Subcutaneous abdominal adipose tissue (tissue), 5 donors: ENCODE results near the gene ADSL.

Source experiments
- H3K27ac ChIP-seq: one replicate; pipeline ENCODE4 v1.7.0; 2013; ENCODE audit warnings: low read depth, mild to moderate bottlenecking, inconsistent platforms, low read length, moderate library complexity
- H3K27me3 ChIP-seq, 5 donors: one replicate each; pipeline ENCODE4 v1.7.0; 2013; ENCODE audit warnings: low read length in 5 of 5, inconsistent platforms in 1 of 5; ENCODE audit not compliant: control insufficient read depth in 5 of 5, insufficient read depth in 4 of 5
- H3K36me3 ChIP-seq, 5 donors: one replicate each; pipeline ENCODE4 v1.7.0; 2013; ENCODE audit warnings: low read length in 5 of 5; ENCODE audit not compliant: control insufficient read depth in 5 of 5, insufficient read depth in 5 of 5
- H3K4me1 ChIP-seq, 5 donors: one replicate each; pipeline ENCODE4 v1.7.0; 2013; ENCODE audit warnings: low read length in 5 of 5, mild to moderate bottlenecking in 3 of 5, moderate library complexity in 1 of 5; ENCODE audit not compliant: control insufficient read depth in 5 of 5, insufficient read depth in 5 of 5
- H3K4me3 ChIP-seq, 5 donors: one replicate each; pipeline ENCODE4 v1.7.0; 2013; ENCODE audit warnings: low read length in 5 of 5, low read depth in 1 of 5
- H3K9ac ChIP-seq, 5 donors: one replicate each; pipeline ENCODE4 v1.7.0; 2013; ENCODE audit warnings: low read length in 5 of 5, mild to moderate bottlenecking in 4 of 5, moderate library complexity in 3 of 5
- H3K9me3 ChIP-seq, 5 donors: one replicate each; pipeline ENCODE4 v1.7.0; 2013; ENCODE audit warnings: low read length in 5 of 5; ENCODE audit not compliant: control insufficient read depth in 5 of 5
- donor health status: healthy.
- donor health status: healthy.
- donor health status: healthy.
- donor health status: healthy.
- donor health status: healthy.

Gene ADSL

DNA sequence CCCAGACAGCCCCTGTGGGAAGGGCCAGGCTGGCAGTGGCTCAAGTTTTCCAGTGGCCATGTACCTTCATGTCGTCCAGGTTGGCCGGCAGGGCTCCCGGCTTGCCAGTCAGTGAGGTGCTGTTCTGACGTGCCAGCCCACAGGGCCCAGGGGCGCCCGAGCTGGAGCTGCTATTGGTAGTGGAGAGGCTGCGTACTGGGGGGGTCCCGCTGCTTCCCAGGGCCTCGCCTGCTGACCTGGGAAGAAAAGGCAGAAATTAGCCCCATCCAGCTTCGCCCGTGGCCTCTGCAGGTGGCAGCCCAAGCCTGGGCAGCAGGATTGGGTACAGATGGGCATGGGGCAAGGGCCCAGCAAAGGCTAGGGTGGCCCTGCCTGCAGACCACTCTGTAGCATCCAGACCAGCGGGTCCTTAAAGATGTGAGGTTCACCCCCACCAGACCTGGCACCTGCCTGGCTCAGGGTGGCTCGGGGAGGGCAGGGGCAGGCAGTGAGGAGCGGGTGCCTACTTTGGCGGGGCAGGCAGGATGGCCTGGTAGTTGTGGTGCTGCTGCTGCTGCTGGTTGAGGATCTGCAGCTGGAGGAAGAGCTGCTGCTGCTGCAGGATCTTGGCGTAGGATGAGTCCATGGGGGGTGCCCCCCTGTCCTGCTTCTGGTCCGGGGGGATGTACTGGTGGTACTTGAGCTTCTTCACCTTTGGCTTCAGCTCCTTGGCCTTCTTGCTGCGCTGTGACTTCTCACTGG, 74.2 kb downstream of the ADSL start:
- Histone ChIP-seq H3K27ac (no peak overlapping the region), H3K9me3 (no peaks in the 10 kb centered on the region), H3K9ac (no peak overlapping the region), H3K36me3 (peaks cover 0 to 95% (median 86%) of the 10 kb centered on the region in 5 donors), H3K4me3 (no peak overlapping the region), H3K4me1 (peaks cover 0 to 25% (median 3%) of the 10 kb centered on the region in 5 donors), H3K27me3 (no peaks in the 10 kb centered on the region)

GRCh38 chr22:40421082-40421350, 74.7 kb downstream of the ADSL start:
- peaks cover 0 to 25% (median 3%) of the 10 kb centered on the region in 5 donors for H3K4me1 ChIP-seq
- no peaks in the 10 kb centered on the region for H3K27me3 ChIP-seq
- H3K4me3 ChIP-seq: no peak overlapping the region
- H3K27ac ChIP-seq: no peak overlapping the region
- H3K36me3 ChIP-seq: peaks cover 0 to 98% (median 91%) of the 10 kb centered on the region in 5 donors
- H3K9me3 ChIP-seq: no peaks in the 10 kb centered on the region
- H3K9ac ChIP-seq: no peak overlapping the region

- Histone ChIP-seq H3K4me3 (no peak overlapping the region), H3K9me3 (no peaks in the 10 kb centered on the region), H3K9ac (no peak overlapping the region), H3K27me3 (no peaks in the 10 kb centered on the region), H3K27ac (no peak overlapping the region), H3K36me3 (peaks cover 0 to 95% (median 90%) of the 10 kb centered on the region in 5 donors), H3K4me1 (peaks cover 0 to 27% (median 3%) of the 10 kb centered on the region in 5 donors)
Observed at GRCh38 chr22:40421941-40422340, 75.6 kb downstream of the ADSL start.

DNA sequence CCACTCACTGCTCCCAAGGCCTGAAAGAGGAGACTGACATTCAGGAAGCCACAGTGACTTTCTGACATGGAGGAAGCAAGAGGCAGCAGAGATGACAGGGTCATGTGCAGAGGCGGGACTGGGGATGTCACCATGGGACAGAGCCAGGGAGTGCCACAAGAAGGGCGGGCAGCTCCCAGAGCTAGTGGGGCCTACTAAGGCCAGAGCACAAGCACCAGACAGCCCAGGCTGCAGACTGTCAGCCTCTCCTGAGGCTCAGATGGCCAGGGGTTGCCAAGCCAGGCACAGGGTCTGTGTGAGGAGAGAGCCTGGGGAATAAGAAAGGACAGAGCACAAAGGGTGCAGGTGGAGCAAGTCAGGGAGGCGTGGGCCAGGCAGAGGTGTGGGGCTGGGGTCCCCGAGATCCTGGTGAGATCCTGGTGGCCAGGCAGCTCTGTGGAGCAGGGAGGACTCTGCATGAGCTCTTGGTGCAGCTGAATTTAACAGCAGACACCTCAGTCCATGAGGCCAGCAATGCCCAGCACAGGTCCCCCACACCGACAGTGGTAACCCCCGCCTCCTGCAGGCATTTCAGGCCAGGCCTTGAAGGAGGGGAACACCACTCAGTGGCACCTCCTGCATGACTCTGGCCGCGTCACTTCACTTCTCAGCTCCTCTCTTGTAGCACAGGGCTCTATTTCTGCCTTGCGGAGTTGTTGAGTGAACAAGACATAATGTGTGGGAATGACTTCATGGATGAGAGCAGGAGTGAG, 76.4 kb downstream of the ADSL start:
- Histone ChIP-seq H3K4me3 (no peak overlapping the region), H3K9me3 (no peaks in the 10 kb centered on the region), H3K27ac (no peak overlapping the region), H3K36me3 (peaks cover 0 to 95% (median 89%) of the 10 kb centered on the region in 5 donors), H3K27me3 (no peaks in the 10 kb centered on the region), H3K4me1 (peaks cover 0 to 27% (median 3%) of the 10 kb centered on the region in 5 donors), H3K9ac (no peak overlapping the region)

GRCh38 chr22:40423310-40423688, 77.0 kb downstream of the ADSL start:
- Histone ChIP-seq H3K9me3 (no peaks in the 10 kb centered on the region), H3K36me3 (peaks cover 0 to 95% (median 89%) of the 10 kb centered on the region in 5 donors), H3K27me3 (no peaks in the 10 kb centered on the region), H3K27ac (no peak overlapping the region), H3K9ac (no peak overlapping the region), H3K4me1 (peaks cover 0 to 27% (median 3%) of the 10 kb centered on the region in 5 donors), H3K4me3 (no peak overlapping the region)

DNA sequence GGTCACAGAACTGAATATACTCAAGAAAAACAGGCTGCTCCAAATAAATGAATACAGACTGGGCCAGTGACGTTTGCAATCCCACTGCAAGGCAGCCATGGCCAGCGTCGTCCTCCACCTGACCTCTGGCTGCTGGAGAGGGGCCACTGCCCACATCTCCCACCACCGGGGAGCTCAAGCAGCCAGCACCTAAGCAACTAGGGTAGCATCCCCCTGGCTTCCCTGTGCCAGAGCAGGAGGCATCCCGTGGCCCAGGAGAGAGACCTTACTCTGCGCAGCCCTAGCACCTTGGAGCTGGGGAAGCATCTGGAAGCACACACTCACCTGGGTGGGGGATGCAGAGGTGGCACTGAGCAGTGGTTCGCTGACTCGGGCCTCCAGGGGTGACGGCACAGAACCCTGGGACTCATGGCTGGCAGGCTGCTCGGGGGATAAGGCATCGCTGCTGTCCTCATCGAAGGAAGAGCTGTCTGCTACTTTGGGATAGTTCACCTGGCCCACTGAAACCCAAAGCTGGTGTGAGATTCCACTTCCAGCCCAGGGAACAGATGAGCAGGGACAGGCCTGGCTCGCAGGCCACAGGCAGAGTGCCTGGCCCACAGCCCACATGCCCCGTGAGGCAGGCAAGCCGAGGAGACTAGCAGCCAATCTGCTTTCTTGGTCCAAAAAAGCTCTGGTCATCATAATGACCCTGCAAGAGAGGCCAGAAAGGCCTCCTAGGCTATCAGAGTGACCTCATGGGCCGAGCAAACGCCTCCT, 77.8 kb downstream of the ADSL start:
- Histone ChIP-seq H3K27ac (no peak overlapping the region), H3K9ac (no peak overlapping the region), H3K27me3 (no peaks in the 10 kb centered on the region)

DNA sequence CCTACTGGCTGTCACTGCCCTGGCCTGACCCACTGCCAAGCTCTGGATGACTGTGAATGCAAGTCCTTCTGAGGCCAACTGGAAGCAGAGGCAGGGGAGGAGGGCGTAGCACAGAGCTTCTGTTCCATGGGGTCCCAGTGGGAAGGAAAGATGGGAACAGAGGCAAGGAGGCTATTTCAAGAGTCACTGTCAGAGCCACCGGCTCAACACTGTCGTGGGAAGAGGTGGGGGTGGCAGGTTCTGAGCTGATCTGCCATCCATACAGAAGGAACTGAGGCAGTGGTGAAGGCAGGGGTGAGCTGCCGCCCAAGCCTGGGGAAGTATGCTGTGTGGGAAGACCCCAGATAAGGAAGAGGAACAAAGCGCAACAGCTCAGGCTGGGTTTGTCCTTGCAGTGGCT, 78.8 kb downstream of the ADSL start:
- no peak overlapping the region for H3K27ac ChIP-seq
- H3K9me3 ChIP-seq: no peaks in the 10 kb centered on the region
- H3K4me1 ChIP-seq: peaks cover 0 to 27% (median 3%) of the 10 kb centered on the region in 5 donors
- H3K27me3 ChIP-seq: no peaks in the 10 kb centered on the region
- H3K36me3 ChIP-seq: peaks cover 0 to 95% (median 91%) of the 10 kb centered on the region in 5 donors
- no peak overlapping the region for H3K9ac ChIP-seq
- no peak overlapping the region for H3K4me3 ChIP-seq

More for the DNA sequence above, 77.8 kb downstream of the ADSL start:
- peaks cover 0 to 95% (median 91%) of the 10 kb centered on the region in 5 donors for H3K36me3 ChIP-seq
- H3K4me1 ChIP-seq: peaks cover 0 to 27% (median 3%) of the 10 kb centered on the region in 5 donors
- H3K9me3 ChIP-seq: no peaks in the 10 kb centered on the region
- no peak overlapping the region for H3K4me3 ChIP-seq

- H3K4me1 ChIP-seq: peaks cover 0 to 27% (median 3%) of the 10 kb centered on the region in 5 donors
- no peak overlapping the region for H3K27ac ChIP-seq
Observed at GRCh38 chr22:40426594-40427333, 80.5 kb downstream of the ADSL start.

DNA sequence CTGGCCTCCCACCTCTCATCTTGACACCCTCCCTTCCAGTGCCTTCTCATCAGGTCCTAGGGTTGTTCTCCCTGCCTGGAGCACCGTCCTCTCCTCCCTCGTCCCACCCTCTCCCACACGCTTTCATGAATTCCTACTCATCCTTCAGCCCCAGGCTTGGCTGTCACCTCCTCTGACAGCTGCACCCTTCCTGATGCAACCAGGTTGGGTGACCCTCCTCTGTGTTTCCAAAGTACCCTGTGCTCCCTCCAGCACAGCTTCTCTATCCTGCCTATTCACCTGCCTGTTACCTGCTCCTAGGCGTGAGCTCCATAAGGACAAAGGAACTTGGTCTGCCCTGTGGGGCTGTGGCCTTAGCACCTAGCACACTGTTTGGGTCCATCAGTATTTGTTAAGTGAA, 82.5 kb downstream of the ADSL start:
- Histone ChIP-seq H3K9me3 (no peaks in the 10 kb centered on the region), H3K4me1 (peaks cover 0 to 32% (median 0%) of the 10 kb centered on the region in 5 donors), H3K4me3 (no peak overlapping the region), H3K9ac (no peak overlapping the region), H3K27ac (no peak overlapping the region), H3K27me3 (no peaks in the 10 kb centered on the region), H3K36me3 (peaks cover 0 to 69% (median 62%) of the 10 kb centered on the region in 5 donors)

More at GRCh38 chr22:40426594-40427333, 80.5 kb downstream of the ADSL start:
- H3K9me3 ChIP-seq: no peaks in the 10 kb centered on the region
- H3K27me3 ChIP-seq: no peaks in the 10 kb centered on the region
- peaks cover 0 to 90% (median 81%) of the 10 kb centered on the region in 5 donors for H3K36me3 ChIP-seq
- H3K9ac ChIP-seq: no peak overlapping the region
- H3K4me3 ChIP-seq: no peak overlapping the region
